LNCAP (cell line): ENCODE data around the gene HBM.

Experiments used
- TF ChIP-seq, protein P1 (sequence below): fragments of 450-650 bp; IDR thresholded peaks from 2 replicates; pipeline ENCODE4 v1.5.1; 2017; ENCODE audit warnings: mild to moderate bottlenecking

The HBM gene

DNA sequence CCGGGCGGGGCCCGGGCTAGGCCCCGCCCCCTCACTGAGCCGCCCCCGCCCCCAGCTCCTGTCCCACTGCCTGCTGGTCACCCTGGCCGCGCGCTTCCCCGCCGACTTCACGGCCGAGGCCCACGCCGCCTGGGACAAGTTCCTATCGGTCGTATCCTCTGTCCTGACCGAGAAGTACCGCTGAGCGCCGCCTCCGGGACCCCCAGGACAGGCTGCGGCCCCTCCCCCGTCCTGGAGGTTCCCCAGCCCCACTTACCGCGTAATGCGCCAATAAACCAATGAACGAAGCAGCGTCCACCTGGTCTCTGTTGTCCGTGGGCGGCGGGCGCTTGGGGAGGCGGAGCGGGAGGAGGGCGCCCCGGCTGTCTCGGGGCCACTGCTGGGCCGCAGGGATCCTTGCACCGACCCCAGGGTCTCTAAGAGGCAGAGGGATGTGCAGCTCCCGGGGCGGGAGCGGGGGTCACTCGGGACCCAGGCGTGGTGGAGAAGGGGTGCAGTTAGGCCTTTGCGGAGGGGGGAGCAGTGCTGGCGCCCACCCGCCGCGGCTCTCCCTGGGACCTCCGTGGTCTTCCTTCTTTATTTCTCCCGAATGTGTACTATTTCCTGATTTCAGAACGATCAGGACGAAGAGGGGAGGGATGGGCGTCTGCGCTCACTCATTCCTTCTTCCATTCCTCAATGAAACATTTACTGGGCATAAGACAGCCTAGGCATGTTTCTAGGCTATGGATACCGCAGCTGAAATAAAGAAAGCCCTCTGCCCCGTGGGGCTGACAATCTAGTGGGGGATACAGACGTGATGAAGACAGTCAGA is 11.4 kb upstream of the HBM start:
- TF ChIP-seq, protein P1, sequence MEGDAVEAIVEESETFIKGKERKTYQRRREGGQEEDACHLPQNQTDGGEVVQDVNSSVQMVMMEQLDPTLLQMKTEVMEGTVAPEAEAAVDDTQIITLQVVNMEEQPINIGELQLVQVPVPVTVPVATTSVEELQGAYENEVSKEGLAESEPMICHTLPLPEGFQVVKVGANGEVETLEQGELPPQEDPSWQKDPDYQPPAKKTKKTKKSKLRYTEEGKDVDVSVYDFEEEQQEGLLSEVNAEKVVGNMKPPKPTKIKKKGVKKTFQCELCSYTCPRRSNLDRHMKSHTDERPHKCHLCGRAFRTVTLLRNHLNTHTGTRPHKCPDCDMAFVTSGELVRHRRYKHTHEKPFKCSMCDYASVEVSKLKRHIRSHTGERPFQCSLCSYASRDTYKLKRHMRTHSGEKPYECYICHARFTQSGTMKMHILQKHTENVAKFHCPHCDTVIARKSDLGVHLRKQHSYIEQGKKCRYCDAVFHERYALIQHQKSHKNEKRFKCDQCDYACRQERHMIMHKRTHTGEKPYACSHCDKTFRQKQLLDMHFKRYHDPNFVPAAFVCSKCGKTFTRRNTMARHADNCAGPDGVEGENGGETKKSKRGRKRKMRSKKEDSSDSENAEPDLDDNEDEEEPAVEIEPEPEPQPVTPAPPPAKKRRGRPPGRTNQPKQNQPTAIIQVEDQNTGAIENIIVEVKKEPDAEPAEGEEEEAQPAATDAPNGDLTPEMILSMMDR: no peak

DNA sequence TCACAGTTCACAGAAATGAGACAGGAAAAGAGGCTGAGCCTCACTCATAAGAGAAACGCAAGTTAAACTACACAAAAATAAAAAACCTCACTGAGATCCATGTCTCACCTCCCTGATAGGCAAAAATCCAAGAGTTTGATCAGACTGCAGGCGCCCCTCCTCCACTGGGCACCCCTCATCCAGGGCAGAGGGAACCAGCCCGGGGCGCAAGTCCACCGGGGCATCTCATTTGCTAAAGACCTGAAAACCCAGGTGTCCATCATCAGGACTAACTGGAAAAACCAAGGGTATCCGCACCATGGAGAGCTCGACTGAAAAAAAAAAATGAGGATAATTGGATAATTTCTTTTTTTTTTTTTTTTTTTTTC is 10.8 kb upstream of the HBM start:
- TF ChIP-seq, protein P1: no peak

DNA sequence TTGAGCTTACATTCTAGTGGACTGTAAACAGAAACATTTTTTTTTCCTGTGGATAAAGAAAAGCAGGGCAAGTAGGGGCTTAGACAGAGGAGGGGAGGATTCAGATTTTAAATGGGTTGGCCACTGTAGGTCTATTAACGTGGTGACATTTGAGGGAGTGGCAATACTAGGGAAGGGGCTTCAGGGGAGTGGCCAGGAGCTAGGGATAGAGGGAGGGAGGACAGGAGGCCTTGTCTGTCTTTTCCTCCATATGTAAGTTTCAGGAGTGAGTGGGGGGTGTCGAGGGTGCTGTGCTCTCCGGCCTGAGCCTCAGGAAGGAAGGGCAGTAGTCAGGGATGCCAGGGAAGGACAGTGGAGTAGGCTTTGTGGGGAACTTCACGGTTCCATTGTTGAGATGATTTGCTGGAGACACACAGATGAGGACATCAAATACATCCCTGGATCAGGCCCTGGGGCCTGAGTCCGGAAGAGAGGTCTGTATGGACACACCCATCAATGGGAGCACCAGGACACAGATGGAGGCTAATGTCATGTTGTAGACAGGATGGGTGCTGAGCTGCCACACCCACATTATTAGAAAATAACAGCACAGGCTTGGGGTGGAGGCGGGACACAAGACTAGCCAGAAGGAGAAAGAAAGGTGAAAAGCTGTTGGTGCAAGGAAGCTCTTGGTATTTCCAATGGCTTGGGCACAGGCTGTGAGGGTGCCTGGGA is 6.5 kb upstream of the HBM start:
- TF ChIP-seq, protein P1: no peak

DNA sequence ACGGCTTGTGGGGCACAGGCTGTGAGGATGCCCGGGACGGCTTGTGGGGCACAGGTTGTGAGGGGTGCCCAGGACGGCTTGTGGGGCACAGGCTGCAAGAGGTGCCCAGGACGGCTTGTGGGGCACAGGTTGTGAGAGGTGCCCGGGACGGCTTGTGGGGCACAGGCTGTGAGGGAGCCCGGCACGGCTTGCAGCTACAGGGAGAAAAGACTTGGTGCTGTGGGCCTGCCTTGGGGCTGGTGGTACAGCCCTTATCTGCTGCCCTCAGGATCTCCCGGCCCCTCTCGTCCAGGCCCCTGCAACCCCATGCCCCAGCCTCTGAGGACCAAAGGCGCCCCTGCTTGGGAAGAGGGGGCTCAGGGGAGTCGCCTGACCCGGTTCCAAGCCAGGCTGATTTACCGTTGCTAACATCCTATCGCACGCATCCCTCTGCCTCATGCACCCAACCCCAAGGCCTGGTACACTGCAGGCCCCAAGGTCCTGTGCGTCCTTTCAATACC is 5.0 kb upstream of the HBM start:
- TF ChIP-seq, protein P1: no peak

DNA sequence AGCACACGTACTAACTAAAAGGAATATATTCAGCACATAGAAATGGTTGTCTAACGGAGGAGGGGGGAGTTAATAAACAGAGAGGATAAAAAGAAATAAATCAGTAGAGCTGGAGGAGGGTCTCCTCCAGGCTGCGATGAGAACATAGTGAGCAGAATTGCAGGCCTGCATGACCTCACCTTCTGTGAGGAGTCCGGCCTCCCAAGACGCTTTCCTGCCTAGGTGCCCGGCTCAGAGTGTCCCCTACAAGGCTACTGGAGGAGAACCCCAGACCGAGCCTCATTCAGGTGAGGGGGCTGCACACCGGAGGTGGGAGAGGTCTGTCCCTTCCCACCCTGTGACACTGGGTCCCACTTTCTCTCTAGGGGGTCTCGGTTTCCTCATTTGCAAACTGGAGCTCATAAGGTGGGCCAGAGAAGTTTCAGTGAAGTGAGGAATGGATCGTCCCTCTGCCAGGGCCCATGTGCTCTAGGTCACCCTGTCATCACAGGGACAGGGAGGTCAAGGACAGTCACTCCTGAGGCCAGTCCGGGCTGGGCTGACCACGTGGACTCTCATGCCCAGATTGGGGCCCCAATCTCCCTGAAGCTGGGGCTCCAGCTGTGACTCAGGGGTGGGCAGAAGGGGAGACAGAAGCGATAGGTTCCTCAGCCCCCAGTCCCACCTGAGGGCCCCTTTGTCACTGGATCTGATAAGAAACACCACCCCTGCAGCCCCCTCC is 3.3 kb upstream of the HBM start:
- TF ChIP-seq, protein P1: no peak

DNA sequence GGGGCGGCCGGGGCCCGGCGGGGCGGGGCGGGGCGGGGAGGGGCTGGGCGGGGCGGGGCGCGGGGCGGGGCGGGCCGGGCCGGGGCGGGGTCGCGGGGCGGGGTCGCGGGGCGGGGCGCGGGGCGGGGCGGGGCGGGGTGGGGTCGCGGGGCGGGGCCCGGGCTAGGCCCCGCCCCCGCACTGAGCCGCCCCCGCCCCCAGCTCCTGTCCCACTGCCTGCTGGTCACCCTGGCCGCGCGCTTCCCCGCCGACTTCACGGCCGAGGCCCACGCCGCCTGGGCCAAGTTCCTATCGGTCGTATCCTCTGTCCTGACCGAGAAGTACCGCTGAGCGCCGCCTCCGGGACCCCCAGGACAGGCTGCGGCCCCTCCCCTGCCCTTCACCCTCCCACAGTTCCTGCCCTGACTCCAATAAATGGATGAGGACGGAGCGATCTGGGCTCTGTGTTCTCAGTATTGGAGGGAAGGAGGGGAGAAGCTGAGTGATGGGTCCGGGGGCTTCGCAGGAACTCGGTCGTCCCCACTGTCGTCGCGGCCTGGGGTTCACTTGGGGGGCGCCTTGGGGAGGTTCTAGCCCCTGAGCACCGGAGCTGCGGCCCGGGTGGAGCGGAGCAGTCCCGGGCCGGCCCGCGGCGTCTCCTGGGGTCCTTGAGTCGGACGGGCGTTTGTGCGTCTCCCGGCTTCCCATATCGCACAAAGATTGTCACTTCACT is 795 bp upstream of the HBM start:
- TF ChIP-seq, protein P1: no peak
